HG02852 (cell line): ENCODE data around the gene VOPP1.

Source experiments
- ATAC-seq: cut with Tn5 transposase; IDR thresholded peaks from one replicate; pipeline ENCODE4 v1.9.1; 2021; ENCODE audit warnings: mild to moderate bottlenecking, moderate library complexity; ENCODE audit not compliant: unreplicated experiment

Gene VOPP1

GRCh38 chr7:55534262-55534915, 37.9 kb downstream of the VOPP1 start:
- ATAC-seq: peak; percentile 59

DNA sequence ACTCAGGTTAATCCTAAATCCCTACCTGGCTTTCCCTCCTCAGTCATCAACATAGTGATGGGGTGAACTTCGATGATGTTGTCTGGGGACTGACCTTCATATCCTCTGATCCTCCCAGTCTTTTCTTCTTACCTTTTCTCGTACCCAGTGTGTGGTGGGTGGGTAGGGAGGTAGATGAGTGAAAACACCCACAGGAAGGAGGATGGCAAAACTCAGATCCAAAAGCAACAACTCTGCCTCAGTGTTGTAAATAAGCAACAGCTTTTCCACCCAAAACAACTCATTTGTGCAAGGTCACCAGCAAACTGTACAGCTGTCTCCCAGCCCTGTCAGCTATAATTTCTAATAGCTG, 38.6 kb downstream of the VOPP1 start:
- no peak for ATAC-seq

GRCh38 chr7:55533050-55533728, 39.1 kb downstream of the VOPP1 start:
- ATAC-seq: peak; percentile 61

- ATAC-seq: no peak
These were observed 40.0 kb downstream of the VOPP1 start for GRCh38 chr7:55532150-55532917.

- no peak for ATAC-seq
These were observed 40.8 kb downstream of the VOPP1 start for GRCh38 chr7:55531536-55531935.

DNA sequence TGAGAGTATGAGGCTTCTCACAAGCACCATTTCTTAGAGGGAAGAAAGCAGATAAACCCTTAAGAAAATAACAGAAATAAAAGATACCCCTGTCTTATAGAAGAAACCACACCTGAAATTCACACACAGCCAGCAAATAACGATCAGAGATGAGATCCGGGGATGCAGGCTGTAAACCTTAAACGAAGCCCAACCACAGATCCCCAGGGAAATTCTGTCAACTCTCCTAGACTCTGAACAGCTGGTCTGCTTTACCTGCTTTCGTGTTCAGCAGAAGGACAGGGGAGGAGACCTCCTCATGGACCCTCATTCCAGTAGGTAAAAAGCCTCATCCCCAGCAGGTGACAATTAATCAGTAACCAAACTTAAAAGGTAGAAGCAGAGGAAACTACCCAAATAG, 45.0 kb downstream of the VOPP1 start:
- no peak for ATAC-seq

DNA sequence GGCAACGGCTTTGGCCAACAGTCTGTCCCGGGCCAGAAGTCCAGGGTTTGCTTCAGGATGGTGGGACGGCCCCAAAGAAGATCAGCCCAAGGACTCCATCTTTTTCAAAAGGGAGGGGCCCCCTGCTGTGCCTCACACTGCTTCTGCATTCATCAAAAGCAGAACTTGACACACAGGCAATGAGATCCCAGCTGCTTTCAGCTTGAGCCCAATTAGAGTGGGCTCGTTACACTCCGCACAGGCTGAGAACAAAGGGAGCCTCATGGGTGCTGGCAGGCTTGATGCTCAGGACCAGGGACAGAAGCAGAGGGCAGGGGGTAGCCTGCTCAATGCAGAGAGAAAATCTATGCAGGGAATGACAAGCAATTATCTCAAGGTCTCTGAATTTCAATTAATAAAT, 45.5 kb downstream of the VOPP1 start:
- ATAC-seq: peak; percentile 61

- no peak for ATAC-seq
These were observed 46.0 kb downstream of the VOPP1 start for GRCh38 chr7:55526329-55526728.

GRCh38 chr7:55524558-55525310, 47.6 kb downstream of the VOPP1 start:
- no peak for ATAC-seq

- no peak for ATAC-seq
These were observed 48.9 kb downstream of the VOPP1 start for GRCh38 chr7:55523366-55523765.

DNA sequence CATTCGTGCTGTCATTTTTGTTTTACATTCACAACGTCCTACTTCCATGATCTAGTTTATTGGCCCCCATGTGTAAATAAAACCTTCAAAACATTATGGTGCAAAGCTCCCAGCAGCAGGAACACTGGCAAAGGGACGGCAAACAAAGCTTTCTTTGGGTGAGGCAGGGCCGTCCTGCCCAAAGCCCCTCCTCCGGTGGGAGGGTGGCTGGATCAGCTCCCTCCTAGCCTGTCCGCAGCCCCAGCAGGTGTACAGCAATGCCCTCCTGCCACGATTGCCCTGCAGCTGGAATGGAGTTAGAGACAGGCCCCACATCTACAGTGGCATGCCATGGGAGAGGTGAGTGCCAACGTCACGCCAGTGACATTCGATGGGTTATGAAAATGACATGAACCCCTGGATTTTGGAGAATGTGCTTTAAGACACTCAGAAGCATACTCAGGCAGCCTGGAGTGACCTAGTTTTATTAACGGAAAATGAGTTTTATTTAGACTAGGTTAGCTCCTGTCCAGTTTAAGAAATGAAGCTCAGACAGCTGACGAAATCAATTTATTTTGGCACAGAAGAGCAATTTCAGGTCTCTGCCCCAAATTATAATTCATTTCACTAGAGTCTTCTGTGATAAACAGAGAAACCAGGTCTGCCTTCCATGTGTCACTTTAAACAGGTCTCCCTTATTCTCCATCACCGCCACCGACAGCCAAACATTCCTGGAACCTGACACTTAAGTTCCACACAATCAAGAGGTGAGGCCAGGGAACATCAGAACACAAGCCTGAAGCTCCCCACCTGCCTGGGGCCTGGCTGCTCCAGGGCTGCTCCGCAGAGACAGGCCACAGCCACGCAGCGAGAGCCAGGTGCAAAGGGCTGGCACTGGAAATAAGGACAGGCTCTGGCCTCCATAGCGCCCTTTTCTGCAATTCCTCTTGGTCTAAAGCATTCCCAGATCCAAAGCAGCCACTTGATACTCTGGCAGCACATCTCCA, 50.1 kb downstream of the VOPP1 start:
- no peak for ATAC-seq

DNA sequence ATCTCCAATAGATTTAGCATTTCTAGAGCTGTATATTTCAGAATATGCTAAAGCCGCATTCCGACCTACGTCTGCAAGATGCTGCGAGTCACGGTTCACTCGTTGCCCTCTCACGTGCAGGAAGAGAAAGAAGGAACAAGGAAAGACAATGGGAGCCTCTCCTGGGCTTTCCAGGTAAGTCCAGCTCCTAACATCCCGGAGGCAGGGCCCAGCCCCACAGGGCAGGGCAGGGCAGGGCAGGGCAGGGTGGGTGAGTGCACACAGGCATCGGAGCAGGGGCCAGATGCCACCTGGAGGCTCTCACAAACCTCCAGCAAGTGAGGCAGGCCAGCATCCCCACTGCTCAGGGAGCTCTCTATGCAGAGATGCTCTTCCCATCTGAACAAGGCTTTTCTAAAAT, 50.8 kb downstream of the VOPP1 start:
- no peak for ATAC-seq

GRCh38 chr7:55520426-55521140, 51.7 kb downstream of the VOPP1 start:
- ATAC-seq: no peak

GRCh38 chr7:55518836-55519235, 53.5 kb downstream of the VOPP1 start:
- ATAC-seq: no peak

GRCh38 chr7:55517936-55518689, 54.2 kb downstream of the VOPP1 start:
- ATAC-seq: no peak

DNA sequence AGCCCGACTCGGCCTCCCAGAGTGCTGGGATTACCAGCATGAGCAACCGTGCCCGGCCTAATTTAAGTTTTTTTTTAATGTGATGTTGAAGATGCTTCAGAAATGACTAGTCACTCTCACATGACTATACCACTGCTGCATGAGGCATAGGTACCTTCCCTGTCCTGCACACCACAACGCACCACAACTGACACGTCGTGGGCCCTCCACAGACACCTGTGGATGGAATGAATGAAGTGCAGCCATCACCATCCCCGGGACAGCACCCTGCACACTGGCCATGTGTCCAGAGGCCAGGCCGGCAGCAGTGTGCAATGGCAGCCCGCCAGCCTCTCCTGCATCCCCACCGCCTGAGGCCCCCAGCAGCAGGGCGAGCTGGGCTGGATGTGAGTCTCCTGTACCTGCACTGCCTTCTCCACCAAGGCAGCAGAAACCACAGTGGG, 55.1 kb downstream of the VOPP1 start:
- ATAC-seq: peak; percentile 63

DNA sequence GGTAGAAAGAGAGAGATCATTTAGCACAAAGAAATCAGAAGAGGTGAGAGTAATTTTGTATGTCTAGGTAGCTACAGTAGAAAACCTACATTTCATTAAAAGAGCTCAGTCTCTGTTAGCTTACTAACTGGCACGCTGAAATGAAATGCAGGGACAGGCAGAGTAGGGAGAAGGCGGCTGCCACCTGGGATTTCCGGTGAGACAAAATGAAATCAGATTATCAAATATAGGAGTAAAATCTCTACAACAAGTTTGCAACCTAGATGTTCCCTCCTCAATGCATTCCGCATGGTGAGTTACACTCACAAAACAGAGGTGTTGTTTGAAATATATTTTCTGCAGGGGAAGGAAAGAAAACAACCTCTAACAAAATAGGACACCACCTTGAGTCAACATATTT, 55.9 kb downstream of the VOPP1 start:
- no peak for ATAC-seq

DNA sequence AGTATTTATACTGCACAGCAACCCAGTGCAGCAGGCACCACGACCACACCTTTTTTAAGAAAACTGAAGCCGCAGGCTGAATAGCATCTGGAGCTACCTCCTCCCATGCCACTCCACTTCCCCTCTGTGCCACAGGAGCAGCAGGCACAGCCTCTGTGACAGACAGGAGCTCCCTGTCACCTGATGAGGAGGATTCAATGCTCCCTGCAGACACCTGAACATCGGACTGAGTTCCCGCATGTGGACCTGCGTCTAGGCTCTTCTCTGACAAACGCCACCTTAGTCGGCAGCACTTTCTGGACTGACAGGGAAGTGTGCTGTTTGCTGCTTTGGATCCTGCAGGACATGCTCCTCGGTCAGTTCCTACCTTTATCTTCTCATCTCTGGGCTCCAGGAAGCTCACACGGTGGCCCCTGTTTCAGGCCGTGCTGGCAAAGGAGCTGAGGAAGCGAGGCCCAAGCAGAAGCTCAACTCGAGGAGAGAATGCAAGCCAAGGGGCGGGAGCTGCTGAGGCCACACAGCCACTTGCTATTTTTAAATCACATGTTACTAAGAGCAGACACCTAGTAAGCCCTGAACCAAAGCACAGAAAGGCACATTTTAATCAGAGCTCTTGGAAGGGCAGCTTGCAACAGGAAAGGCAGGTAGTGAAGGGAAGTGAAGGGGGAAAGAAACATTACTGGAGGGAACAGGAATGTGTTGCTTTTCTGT, 56.6 kb downstream of the VOPP1 start:
- ATAC-seq: peak; percentile 37
